OCI-LY7 (cell line): ENCODE measurements around the gene FAM170A.

Experiments used
- CTCF ChIP-seq: fragments of 200-600 bp; sonication (generic); conservative IDR thresholded peaks from 2 replicates; pipeline ENCODE4 v1.5.1; 2014; ENCODE audit warnings: mild to moderate bottlenecking, antibody characterized with exemption, low read length, moderate library complexity, mixed read lengths
- EZH2phosphoT487 ChIP-seq: fragments of 200-600 bp; sonication (generic); IDR thresholded peaks from 2 replicates; pipeline ENCODE4 v1.6.1; 2018; ENCODE audit warnings: low read depth, borderline replicate concordance, mild to moderate bottlenecking, mixed run types, antibody characterized with exemption, low read length, moderate library complexity, mixed read lengths

GRCh38 chr5:119614838-119615237 lies 14.5 kb upstream of the FAM170A start:
- TF ChIP-seq CTCF (no peak), EZH2phosphoT487 (no peak)
